Mucosa of rectum (tissue), 2 donors: ENCODE measurements around the gene ZNF337.
"Not testable (repeated sequence)": the region's sequence is repeated elsewhere in the genome, so short reads cannot be mapped to it uniquely, and the experiment has no call there.

Source experiments
- H3K27ac ChIP-seq, 2 donors: one replicate each; pipeline ENCODE4 v1.7.0; 2013; ENCODE audit warnings: inconsistent platforms in 2 of 2, low read depth in 2 of 2, low read length in 2 of 2
- H3K27me3 ChIP-seq, 2 donors: one replicate each; pipeline ENCODE4 v1.7.0; 2013; ENCODE audit warnings: low read length in 2 of 2; ENCODE audit not compliant: control insufficient read depth in 2 of 2, insufficient read depth in 2 of 2
- H3K36me3 ChIP-seq, 2 donors: one replicate each; pipeline ENCODE4 v1.7.0; 2013; ENCODE audit warnings: low read length in 2 of 2; ENCODE audit not compliant: control insufficient read depth in 2 of 2, insufficient read depth in 2 of 2
- H3K4me1 ChIP-seq, 2 donors: one replicate each; pipeline ENCODE4 v1.7.0; 2013; ENCODE audit warnings: low read length in 2 of 2, mild to moderate bottlenecking in 1 of 2; ENCODE audit not compliant: control insufficient read depth in 2 of 2, insufficient read depth in 2 of 2
- H3K4me3 ChIP-seq, 2 donors: one replicate each; pipeline ENCODE4 v1.7.0; 2013; ENCODE audit warnings: low read length in 2 of 2
- H3K9ac ChIP-seq, 2 donors: one replicate each; pipeline ENCODE4 v1.7.0; 2013; ENCODE audit warnings: low read length in 2 of 2, low read depth in 1 of 2, mild to moderate bottlenecking in 1 of 2
- H3K9me3 ChIP-seq, 2 donors: one replicate each; pipeline ENCODE4 v1.7.0; 2013; ENCODE audit warnings: low read length in 2 of 2; ENCODE audit not compliant: control insufficient read depth in 2 of 2
- donor health status: healthy.
- donor health status: Normal muscosa, but diverticular disease.

The ZNF337 gene

DNA sequence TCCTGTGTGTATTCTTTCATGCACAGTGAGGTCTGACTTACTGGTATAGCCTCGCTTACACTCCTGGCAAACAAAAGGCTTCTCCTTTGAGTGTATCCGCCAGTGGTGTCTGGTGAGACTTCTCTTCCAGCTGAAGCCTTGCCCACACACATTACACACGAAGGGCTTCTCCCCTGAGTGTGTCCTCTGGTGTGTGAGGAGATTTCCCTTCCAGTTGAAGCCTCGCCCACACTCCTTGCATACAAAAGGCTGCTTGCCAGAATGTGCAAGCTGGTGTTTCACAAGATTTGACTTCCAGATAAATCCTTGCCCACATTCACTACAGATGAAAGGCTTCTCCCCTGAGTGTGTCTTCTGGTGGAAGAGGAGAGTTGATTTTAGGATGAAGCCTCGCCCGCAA is 21.5 kb downstream of the ZNF337 start:
- no peak overlapping the region for H3K27ac ChIP-seq
- H3K9ac ChIP-seq = no peak overlapping the region
- no peak overlapping the region for H3K4me3 ChIP-seq
- no peaks in the 10 kb centered on the region for H3K9me3 ChIP-seq
- H3K27me3 ChIP-seq = no peaks in the 10 kb centered on the region
- peaks cover 34 to 35% of the 10 kb centered on the region in 2 donors for H3K36me3 ChIP-seq
- H3K4me1 ChIP-seq = no peaks in the 10 kb centered on the region

DNA sequence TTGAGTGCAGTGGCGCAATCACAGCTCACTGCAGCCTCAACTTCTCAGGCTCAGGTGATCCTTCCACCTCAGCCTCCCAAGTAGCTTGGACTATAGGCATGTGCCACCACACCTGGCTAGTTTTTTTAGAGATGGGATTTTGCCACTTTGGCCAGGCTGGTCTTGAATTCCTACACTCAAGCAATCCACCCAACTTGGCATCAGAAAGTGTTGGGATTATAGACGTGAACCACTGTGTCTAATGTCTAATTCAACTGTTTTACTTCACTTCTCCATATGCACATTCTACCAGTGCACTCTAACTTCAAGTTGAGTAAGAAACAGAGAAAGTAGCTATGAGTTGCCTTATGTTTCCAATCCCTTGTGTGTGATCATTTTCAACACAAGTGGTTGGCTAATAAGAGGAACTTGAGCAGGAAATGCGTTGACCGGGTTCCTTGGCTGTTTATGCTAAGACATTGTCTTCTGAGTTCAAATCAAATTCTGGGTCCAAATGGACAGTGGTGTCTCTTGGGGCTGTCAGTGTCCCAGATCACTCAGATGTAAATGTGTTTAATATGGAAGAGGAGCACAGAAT is 23.9 kb downstream of the ZNF337 start:
- no peak overlapping the region for H3K9ac ChIP-seq
- no peak overlapping the region for H3K4me3 ChIP-seq
- H3K4me1 ChIP-seq = no peaks in the 10 kb centered on the region
- H3K36me3 ChIP-seq = peaks cover 34 to 35% of the 10 kb centered on the region in 2 donors
- no peak overlapping the region for H3K27ac ChIP-seq
- no peaks in the 10 kb centered on the region for H3K9me3 ChIP-seq
- no peaks in the 10 kb centered on the region for H3K27me3 ChIP-seq

- Histone ChIP-seq H3K9ac (no peak overlapping the region), H3K4me1 (no peaks in the 10 kb centered on the region), H3K27me3 (no peaks in the 10 kb centered on the region), H3K36me3 (peaks cover 15% of the 10 kb centered on the region in 2 donors), H3K27ac (no peak overlapping the region), H3K4me3 (no peak overlapping the region), H3K9me3 (no peaks in the 10 kb centered on the region)
Measured at GRCh38 chr20:25669826-25670422, 26.7 kb downstream of the ZNF337 start.

DNA sequence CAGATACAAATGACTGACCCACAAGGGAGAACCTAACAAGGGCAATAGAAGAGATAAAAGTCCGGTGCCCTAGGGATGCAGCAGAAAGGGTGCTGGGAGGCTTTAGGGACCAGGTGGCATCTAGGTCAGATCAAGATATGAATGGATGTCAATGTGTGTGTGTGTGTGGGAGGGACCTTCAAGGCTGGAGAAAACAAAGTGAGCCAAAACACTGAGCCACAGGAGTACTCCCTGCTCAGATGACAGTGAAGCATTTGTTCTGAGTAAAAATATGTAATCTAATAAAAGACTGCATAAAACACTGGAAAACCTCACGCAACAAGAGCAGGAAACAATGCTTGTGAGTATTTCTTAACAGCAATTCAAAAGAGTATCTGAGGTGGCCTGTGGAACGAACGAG is 28.2 kb downstream of the ZNF337 start:
- Histone ChIP-seq H3K27me3 (no peaks in the 10 kb centered on the region), H3K4me1 (no peaks in the 10 kb centered on the region), H3K4me3 (no peak overlapping the region), H3K9me3 (no peaks in the 10 kb centered on the region), H3K9ac (no peak overlapping the region), H3K27ac (no peak overlapping the region), H3K36me3 (peaks cover 2 to 3% of the 10 kb centered on the region in 2 donors)

DNA sequence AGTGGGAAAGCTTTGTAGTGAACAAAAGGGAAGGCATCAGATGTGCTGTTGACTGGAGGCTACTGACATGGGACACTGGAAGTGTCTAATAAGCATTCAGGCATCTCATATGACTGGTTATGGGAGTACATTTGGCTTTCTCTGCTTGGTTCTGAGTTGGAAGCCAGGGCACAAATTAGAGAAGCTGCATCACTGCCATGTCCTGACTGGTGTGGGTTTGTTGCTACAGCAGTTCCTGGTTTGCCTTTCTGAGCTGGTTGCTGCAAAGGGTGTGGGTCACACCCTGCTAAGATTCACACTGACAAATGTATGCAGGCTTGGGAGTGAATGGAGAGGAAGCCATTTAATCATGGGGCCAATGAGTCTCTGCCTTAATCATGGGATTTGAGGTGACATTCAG is 36.7 kb downstream of the ZNF337 start:
- Histone ChIP-seq H3K4me3 (no peak overlapping the region), H3K9ac (no peak overlapping the region), H3K36me3 (no peaks in the 10 kb centered on the region), H3K27ac (no peak overlapping the region), H3K9me3 (no peaks in the 10 kb centered on the region), H3K27me3 (no peaks in the 10 kb centered on the region), H3K4me1 (no peaks in the 10 kb centered on the region)

DNA sequence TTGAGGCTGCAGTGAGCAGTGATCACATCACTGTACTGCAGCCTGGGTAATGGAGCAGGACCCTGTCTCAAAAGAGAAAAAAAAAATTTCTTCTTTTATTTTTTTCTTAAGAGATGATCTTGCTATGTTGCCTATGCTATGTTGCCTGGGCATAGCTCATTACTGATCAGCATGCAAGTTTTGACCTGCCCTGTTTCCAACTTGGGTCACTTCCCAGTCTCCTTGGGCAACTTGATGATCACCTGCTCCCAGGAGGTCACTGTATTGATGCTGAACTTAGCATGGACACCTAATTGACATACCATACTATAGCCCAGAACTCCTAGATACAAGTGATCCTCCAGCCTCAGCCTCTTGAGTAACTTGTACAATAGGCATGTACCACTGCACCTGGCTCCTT is 42.2 kb downstream of the ZNF337 start:
- Histone ChIP-seq H3K36me3 (no peaks in the 10 kb centered on the region), H3K4me3 (no peak overlapping the region), H3K27ac (no peak overlapping the region), H3K4me1 (no peaks in the 10 kb centered on the region), H3K9ac (no peak overlapping the region), H3K27me3 (no peaks in the 10 kb centered on the region), H3K9me3 (no peaks in the 10 kb centered on the region)

GRCh38 chr20:25652866-25653265 is 43.8 kb downstream of the ZNF337 start:
- H3K9me3 ChIP-seq, H3K27me3 ChIP-seq, H3K27ac ChIP-seq, H3K4me3 ChIP-seq, H3K36me3 ChIP-seq, H3K4me1 ChIP-seq, H3K9ac ChIP-seq: not testable (repeated sequence)

DNA sequence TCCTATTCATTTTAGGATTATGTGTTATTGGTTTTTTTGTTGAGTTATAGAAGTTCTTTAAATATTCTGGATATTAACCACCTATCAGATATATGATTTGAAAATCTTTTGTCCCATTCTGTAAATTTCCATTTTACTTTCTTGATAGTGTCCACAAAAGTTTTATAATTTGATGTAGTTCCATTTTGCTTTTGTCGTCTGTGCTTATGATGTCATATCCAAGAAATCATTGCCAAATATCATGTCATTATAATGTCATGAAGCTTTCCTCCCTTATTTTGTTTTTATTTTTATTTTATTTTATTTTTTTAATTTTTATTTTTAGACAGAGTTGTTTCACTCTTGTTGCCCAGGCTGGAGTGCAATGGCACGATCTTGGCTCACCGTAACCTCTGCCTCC is 51.8 kb downstream of the ZNF337 start:
- Histone ChIP-seq H3K36me3 (peaks cover 0 to 3% of the 10 kb centered on the region in 2 donors), H3K27me3 (no peaks in the 10 kb centered on the region), H3K27ac (no peak overlapping the region), H3K4me1 (no peaks in the 10 kb centered on the region), H3K9ac (no peak overlapping the region), H3K4me3 (no peak overlapping the region), H3K9me3 (no peaks in the 10 kb centered on the region)

DNA sequence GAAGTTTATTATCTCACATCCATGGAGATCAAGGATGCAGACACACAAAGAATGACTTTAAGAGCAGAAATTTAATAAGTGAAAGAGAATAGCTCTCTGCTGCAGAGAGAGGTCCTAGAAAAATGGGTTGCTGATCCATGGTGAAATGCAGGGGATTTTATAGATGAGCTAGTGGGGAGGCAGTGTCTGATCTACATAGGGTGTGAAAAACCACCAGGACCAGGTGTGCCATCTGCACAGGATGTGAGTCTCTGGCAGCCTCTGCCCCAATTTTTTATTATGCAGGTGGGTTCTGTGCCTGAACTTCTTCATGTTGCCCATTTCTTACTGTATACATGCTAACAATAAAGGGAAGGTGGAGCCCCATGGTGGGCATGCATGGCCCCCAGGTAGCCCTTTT is 52.9 kb downstream of the ZNF337 start:
- Histone ChIP-seq H3K4me3 (no peak overlapping the region), H3K27ac (no peak overlapping the region), H3K27me3 (no peaks in the 10 kb centered on the region), H3K9ac (no peak overlapping the region), H3K36me3 (peaks cover 0 to 3% of the 10 kb centered on the region in 2 donors), H3K9me3 (no peaks in the 10 kb centered on the region), H3K4me1 (no peaks in the 10 kb centered on the region)

DNA sequence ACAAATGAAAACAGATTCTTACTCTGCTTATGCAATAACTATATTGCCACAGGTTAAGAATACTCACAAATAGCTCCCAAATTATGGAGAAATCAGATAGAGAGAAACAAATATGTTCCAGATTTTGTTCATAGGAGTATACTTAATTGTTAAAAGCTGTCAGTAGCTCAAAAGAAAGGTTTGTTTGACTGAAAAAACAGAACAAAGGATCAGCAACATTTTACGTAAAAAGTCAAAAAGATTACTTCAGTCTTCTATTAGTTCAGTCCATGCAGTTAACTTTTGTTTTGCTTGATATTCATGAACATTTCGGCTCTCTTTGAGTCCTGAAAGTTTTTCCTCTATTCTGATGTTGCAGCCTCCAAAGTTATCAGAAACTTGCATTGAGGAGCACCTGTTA is 59.4 kb downstream of the ZNF337 start:
- Histone ChIP-seq H3K4me3 (no peak overlapping the region), H3K27me3 (no peaks in the 10 kb centered on the region), H3K4me1 (no peaks in the 10 kb centered on the region), H3K36me3 (no peaks in the 10 kb centered on the region), H3K27ac (no peak overlapping the region), H3K9me3 (no peaks in the 10 kb centered on the region), H3K9ac (no peak overlapping the region)
